ENCODE results near the gene PTPRJ.

PTPRJ gene

DNA sequence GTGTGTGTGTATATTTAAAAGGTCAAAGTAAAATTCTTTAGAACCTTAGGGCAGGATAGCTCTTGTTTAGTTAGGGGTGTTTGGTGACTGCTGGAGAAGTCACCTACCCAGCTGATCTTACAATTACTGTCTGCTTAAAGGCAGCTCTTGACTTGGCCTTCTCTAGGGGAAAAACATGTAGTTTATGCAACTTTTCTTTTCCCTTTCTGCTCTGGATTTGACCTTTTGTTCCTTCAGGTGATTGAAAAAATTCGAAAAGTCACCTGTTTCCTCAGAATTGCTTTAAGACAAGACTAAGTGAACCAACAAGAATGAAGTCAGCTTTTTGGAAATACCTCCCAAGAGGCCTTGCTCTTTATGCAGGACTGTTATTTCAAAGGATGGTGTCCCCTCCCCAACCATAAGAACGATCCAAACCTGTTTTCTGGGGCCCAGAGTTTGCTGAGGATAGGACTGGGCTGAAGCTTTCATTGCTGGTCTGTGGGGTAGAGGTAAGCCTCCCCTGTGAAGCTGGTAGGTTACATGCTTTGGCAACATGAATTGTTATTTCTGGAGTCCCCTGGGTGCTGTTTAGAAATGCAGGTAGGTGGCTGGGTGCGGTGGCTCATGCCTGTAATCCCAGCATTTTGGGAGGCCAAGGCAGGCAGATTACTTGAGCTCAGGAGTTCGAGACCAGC lies 111.2 kb downstream of the PTPRJ start:
- no peak overlapping the region for H3K27ac Mint-ChIP-seq
- H3K9me3 Mint-ChIP-seq: no peaks in the 10 kb centered on the region
- peaks cover 43% of the 10 kb centered on the region for H3K4me1 Mint-ChIP-seq
- no peaks in the 10 kb centered on the region for H3K36me3 Mint-ChIP-seq (ENCODE audit: low read depth)
- H3K4me3 Mint-ChIP-seq: no peak overlapping the region
- TF ChIP-seq, protein P1, sequence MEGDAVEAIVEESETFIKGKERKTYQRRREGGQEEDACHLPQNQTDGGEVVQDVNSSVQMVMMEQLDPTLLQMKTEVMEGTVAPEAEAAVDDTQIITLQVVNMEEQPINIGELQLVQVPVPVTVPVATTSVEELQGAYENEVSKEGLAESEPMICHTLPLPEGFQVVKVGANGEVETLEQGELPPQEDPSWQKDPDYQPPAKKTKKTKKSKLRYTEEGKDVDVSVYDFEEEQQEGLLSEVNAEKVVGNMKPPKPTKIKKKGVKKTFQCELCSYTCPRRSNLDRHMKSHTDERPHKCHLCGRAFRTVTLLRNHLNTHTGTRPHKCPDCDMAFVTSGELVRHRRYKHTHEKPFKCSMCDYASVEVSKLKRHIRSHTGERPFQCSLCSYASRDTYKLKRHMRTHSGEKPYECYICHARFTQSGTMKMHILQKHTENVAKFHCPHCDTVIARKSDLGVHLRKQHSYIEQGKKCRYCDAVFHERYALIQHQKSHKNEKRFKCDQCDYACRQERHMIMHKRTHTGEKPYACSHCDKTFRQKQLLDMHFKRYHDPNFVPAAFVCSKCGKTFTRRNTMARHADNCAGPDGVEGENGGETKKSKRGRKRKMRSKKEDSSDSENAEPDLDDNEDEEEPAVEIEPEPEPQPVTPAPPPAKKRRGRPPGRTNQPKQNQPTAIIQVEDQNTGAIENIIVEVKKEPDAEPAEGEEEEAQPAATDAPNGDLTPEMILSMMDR (IDR thresholded peaks at IDR 0.05; ENCODE audit: unreplicated experiment in 3 of 3): no peak
- H3K27me3 Mint-ChIP-seq (ENCODE audit: low read depth): peaks cover 30% of the 10 kb centered on the region

DNA sequence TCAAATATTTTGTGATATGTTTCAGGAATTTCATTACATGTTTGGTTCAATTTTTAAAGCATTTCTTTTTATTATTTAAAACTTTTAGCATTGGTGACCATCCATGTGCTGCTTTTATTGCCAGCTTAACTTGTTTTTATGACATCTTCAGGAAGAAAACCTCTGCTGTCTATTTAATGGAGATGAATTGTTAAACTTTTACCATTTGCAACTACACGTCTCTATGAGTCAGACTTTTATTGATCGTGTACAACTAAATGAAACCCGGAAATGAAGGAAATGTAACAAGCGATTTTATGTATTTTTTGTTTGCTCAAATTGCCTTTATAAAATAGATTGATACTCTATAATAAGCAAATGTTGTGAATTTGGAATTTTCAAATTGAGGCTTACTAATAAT lies 113.0 kb downstream of the PTPRJ start:
- H3K4me3 Mint-ChIP-seq: no peak overlapping the region
- no peak overlapping the region for H3K27ac Mint-ChIP-seq
- H3K36me3 Mint-ChIP-seq (ENCODE audit: low read depth): no peaks in the 10 kb centered on the region
- H3K9me3 Mint-ChIP-seq: no peaks in the 10 kb centered on the region
- TF ChIP-seq, protein P1 (IDR thresholded peaks at IDR 0.05; ENCODE audit: unreplicated experiment in 3 of 3): no peak
- peaks cover 35% of the 10 kb centered on the region for H3K27me3 Mint-ChIP-seq (ENCODE audit: low read depth)
- H3K4me1 Mint-ChIP-seq: peaks cover 42% of the 10 kb centered on the region

DNA sequence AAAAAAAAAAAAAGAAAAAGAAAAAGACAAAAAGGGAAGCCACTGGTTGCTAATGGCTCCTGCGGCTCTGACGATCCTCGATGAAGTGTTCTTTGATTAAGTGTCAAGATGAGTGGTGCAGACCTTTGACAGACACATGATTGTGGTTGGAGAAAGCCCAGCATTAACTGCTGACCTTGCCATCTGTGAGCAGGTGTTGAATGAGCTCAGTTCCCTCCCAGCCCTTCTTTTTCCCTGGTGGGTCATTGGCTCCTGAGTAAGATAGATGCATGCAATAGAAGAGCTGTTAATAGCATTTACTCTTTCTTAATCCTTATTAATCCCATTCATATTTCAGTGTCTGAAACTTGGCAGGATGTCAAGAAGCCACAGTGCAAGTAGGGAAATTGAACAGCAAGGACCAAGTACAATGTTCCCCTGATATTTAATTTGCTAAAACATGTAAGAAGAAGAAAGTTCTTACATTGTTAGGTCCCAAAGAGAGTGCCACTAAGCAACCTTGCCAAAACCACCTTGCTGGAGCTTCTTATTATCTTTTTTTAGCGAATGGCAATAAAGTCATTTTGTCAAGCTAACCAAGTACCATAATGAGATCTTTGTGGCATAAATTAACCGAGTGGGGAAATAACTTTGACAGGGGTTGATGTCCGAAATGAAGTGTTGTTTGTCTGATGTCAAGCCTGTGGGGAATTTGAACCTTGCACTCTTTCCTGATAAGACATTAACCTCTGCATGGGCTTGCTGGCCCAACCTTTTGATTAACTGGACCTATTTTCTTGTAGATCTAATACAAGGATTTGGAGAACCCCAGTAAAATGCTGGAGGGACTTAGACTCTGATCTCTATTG lies 113.7 kb downstream of the PTPRJ start:
- TF ChIP-seq, protein P1 (IDR thresholded peaks at IDR 0.05; ENCODE audit: unreplicated experiment in 3 of 3): no peak
- H3K4me3 Mint-ChIP-seq: peak overlapping the region in 1 of 3 experiments; percentile 65

DNA sequence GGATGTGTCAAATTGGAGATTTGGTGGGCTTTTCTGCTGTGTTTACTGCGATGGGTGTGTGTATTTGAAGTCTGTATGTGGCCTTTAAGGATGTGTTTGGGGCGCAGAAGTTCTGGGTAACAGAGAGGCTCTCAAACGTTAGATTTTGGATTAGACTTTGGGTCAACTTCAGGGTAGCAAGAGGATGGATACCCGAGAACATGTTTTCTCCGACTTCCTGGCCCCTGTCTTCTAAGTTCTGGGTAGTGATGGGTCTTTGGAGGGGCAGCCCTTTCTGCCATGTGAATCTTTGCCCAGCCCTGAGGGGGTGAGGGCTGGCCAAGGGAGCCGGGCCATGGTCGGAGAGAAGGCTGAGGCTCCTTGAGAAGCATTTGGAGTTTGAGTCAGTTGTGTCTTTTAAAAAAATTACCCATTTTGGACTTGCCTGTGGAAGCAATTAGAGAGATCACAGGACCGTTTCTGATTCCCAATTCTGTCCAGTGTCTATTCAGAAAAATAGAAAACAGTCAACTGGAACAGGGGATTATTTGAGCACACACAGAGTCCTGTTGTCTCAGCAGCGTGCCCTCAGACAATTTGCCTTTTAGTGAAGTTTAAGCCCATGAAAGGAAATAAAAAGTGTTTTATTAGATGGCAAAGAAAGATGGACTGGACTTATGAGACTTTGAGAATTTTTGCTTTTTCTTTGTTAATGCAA lies 114.4 kb downstream of the PTPRJ start:
- Mint-ChIP-seq H3K36me3 (ENCODE audit: low read depth) (no peaks in the 10 kb centered on the region), H3K4me1 (peaks cover 37% of the 10 kb centered on the region), H3K9me3 (no peaks in the 10 kb centered on the region), H3K4me3 (no peak overlapping the region), H3K27ac (peak overlapping the region in 2 of 3 experiments; percentile 3 to 19), H3K27me3 (ENCODE audit: low read depth) (peaks cover 35% of the 10 kb centered on the region)
- TF ChIP-seq, protein P1 (IDR thresholded peaks at IDR 0.05; ENCODE audit: unreplicated experiment in 3 of 3): no peak

More for the DNA sequence above, 113.7 kb downstream of the PTPRJ start:
- peaks cover 35% of the 10 kb centered on the region for H3K27me3 Mint-ChIP-seq (ENCODE audit: low read depth)
- H3K9me3 Mint-ChIP-seq: no peaks in the 10 kb centered on the region
- H3K4me1 Mint-ChIP-seq: peaks cover 37% of the 10 kb centered on the region
- H3K36me3 Mint-ChIP-seq (ENCODE audit: low read depth): no peaks in the 10 kb centered on the region
- H3K27ac Mint-ChIP-seq: peak overlapping the region in 1 of 3 experiments; percentile 43

DNA sequence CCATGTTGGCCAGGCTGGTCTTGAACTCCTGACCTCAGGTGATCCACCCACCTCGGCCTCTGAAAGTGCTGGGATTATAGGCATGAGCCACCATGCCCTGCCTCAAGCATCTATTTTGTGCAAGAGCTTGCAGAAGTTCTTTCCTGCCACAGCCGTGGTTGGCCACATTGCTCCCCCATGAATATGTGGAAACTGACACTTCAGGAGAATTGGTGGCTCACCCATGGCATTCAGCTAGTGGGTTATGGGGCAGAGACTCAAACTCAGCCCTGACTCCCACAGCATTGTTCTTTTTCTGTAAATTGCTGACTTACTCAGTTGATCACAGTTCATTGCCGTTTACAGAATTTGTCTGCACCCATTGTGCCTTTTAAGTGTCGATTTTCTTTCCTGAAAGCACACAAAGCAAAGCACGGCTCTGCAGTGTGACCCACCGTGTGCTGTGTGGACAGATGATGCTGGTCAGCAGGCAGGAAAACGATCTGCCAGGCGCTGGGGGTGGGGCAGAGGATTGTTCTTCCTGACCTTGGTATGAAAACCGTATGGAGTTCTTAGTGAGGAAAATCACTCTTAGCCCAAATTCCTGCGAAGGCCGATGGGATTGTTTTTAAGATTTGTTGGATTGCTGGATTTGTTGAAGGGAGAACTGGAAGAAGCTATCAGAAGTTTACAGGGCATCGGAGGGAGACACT lies 115.6 kb downstream of the PTPRJ start:
- H3K36me3 Mint-ChIP-seq (ENCODE audit: low read depth): no peaks in the 10 kb centered on the region
- H3K4me3 Mint-ChIP-seq: no peak overlapping the region
- peaks cover 28% of the 10 kb centered on the region for H3K27me3 Mint-ChIP-seq (ENCODE audit: low read depth)
- TF ChIP-seq, protein P1 (IDR thresholded peaks at IDR 0.05; ENCODE audit: unreplicated experiment in 3 of 3): no peak
- peak overlapping the region in 1 of 3 experiments; percentile 27 for H3K27ac Mint-ChIP-seq
- peaks cover 37% of the 10 kb centered on the region for H3K4me1 Mint-ChIP-seq
- no peaks in the 10 kb centered on the region for H3K9me3 Mint-ChIP-seq

All from nephron (organoid).